OCI-LY1 (cell line): ENCODE measurements around the gene LIMD2.

Experiments used
- H2AFZ ChIP-seq: fragments of 200-600 bp; sonication (generic), shearing (Covaris generic); 2 replicates; pipeline ENCODE4 v1.6.0; 2014; ENCODE audit warnings: antibody characterized with exemption, mild to moderate bottlenecking, low read length
- H3F3A ChIP-seq: fragments of 200-600 bp; sonication (generic), shearing (Covaris generic); 2 replicates; pipeline ENCODE4 v1.6.0; 2014; ENCODE audit warnings: mild to moderate bottlenecking, antibody characterized with exemption, low read length, moderate library complexity; ENCODE audit not compliant: insufficient read depth
- H3K27ac ChIP-seq: fragments of 200-600 bp; sonication (generic); 2 replicates; pipeline ENCODE4 v1.5.1; 2014; ENCODE audit warnings: low read length, mixed run types, mild to moderate bottlenecking, low read depth; ENCODE audit not compliant: poor library complexity, severe bottlenecking
- H3K27me3 ChIP-seq: fragments of 200-600 bp; sonication (generic); 2 replicates; pipeline ENCODE4 v1.6.0; 2014; ENCODE audit warnings: antibody characterized with exemption, mild to moderate bottlenecking, low read length, moderate library complexity; ENCODE audit not compliant: insufficient read depth
- H3K36me3 ChIP-seq: fragments of 200-600 bp; sonication (generic); 2 replicates; pipeline ENCODE4 v1.6.1; 2014; ENCODE audit warnings: mild to moderate bottlenecking, antibody characterized with exemption, low read length, moderate library complexity, mixed read lengths; ENCODE audit not compliant: insufficient read depth
- H3K4me1 ChIP-seq: fragments of 200-600 bp; sonication (generic); 2 replicates; pipeline ENCODE4 v1.5.1; 2014; ENCODE audit warnings: mild to moderate bottlenecking, low read length, moderate library complexity; ENCODE audit not compliant: insufficient read depth, severe bottlenecking
- H3K4me2 ChIP-seq: fragments of 200-600 bp; sonication (generic), shearing (Covaris generic); 2 replicates; pipeline ENCODE4 v1.6.1; 2014; ENCODE audit warnings: low read length
- H3K4me3 ChIP-seq: fragments of 200-600 bp; sonication (generic); 2 replicates; pipeline ENCODE4 v1.5.1; 2014; ENCODE audit warnings: low read length, low read depth, mild to moderate bottlenecking, mixed read lengths; ENCODE audit not compliant: poor library complexity, severe bottlenecking
- H3K79me2 ChIP-seq: fragments of 200-600 bp; shearing (Covaris generic); 2 replicates; pipeline ENCODE4 v1.6.1; 2016; ENCODE audit warnings: mixed run types, low read length, mixed read lengths; ENCODE audit not compliant: insufficient read depth
- H3K9ac ChIP-seq: fragments of 200-600 bp; sonication (generic), shearing (Covaris generic); 2 replicates; pipeline ENCODE4 v1.6.1; 2014; ENCODE audit warnings: mild to moderate bottlenecking, low read length, mixed read lengths
- H3K9me2 ChIP-seq: fragments of 200-600 bp; sonication (generic), shearing (Covaris generic); 2 replicates; pipeline ENCODE4 v1.6.1; 2014; ENCODE audit warnings: low read depth, mild to moderate bottlenecking, low read length, mixed read lengths
- H3K9me3 ChIP-seq: fragments of 200-600 bp; shearing (Covaris generic); 2 replicates; pipeline ENCODE4 v1.6.1; 2014; ENCODE audit warnings: low read length, mixed read lengths
- H4K20me1 ChIP-seq: fragments of 200-600 bp; sonication (generic), shearing (Covaris generic); 2 replicates; pipeline ENCODE4 v1.6.0; 2016; ENCODE audit warnings: mild to moderate bottlenecking, low read length; ENCODE audit not compliant: insufficient read depth
- CTCF ChIP-seq: fragments of 200-600 bp; sonication (generic), shearing (Covaris generic); IDR thresholded peaks from 2 replicates; pipeline ENCODE4 v1.5.1; 2017; ENCODE audit warnings: mild to moderate bottlenecking, antibody characterized with exemption, low read length, moderate library complexity, mixed read lengths
- EZH2 ChIP-seq: fragments of 200-600 bp; sonication (generic), shearing (Covaris generic); IDR thresholded peaks from 2 replicates; pipeline ENCODE4 v1.8.0; 2017; ENCODE audit warnings: borderline replicate concordance, mixed run types, mild to moderate bottlenecking, antibody characterized with exemption, low read length, moderate library complexity, mixed read lengths

The LIMD2 gene

GRCh38 chr17:63718988-63719387, 19.1 kb upstream of the LIMD2 start:
- H3K27ac ChIP-seq = no peak overlapping the region
- H3F3A ChIP-seq = no peaks in the 10 kb centered on the region
- H3K9ac ChIP-seq = no peak overlapping the region
- H3K27me3 ChIP-seq = no peaks in the 10 kb centered on the region
- no peaks in the 10 kb centered on the region for H4K20me1 ChIP-seq
- H3K9me2 ChIP-seq = no peaks in the 10 kb centered on the region
- no peak overlapping the region for H2AFZ ChIP-seq
- TF ChIP-seq CTCF (no peak), EZH2 (no peak)
- no peaks in the 10 kb centered on the region for H3K4me1 ChIP-seq
- no peak overlapping the region for H3K4me2 ChIP-seq
- no peaks in the 10 kb centered on the region for H3K79me2 ChIP-seq
- H3K9me3 ChIP-seq = no peaks in the 10 kb centered on the region
- peaks cover 19% of the 10 kb centered on the region; the same call in 1 of the 2 replicates for H3K36me3 ChIP-seq
- no peak overlapping the region for H3K4me3 ChIP-seq

DNA sequence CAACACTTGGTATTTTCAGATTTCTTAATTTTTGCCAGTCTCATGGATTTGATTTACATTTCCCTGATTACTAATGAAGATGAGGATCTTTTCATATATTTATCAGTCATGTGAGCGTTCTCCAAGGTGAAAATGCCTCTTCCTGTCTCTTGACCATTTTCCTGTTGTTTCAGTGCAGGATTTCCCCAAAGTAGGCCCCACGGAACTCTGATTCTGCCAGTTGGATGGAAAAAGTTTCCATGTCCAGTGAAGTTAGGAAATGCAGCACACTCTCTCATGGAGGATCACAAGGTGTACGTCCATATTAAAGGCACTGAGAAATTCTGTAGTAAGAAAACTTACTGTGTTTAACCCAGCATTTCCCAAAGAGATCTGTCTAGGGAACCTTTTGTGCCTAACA, 16.5 kb upstream of the LIMD2 start:
- no peaks in the 10 kb centered on the region for H3K4me1 ChIP-seq
- no peaks in the 10 kb centered on the region for H3F3A ChIP-seq
- no peak overlapping the region for H3K4me3 ChIP-seq
- H3K9me2 ChIP-seq = no peaks in the 10 kb centered on the region
- peaks cover 22% of the 10 kb centered on the region; the same call in 1 of the 2 replicates for H3K36me3 ChIP-seq
- H3K9me3 ChIP-seq = no peaks in the 10 kb centered on the region
- H3K9ac ChIP-seq = no peak overlapping the region
- H4K20me1 ChIP-seq = no peaks in the 10 kb centered on the region
- TF ChIP-seq CTCF = no peak
- TF ChIP-seq EZH2 = no peak
- H3K27me3 ChIP-seq = no peaks in the 10 kb centered on the region
- H3K79me2 ChIP-seq = no peaks in the 10 kb centered on the region
- H3K27ac ChIP-seq = no peak overlapping the region
- H2AFZ ChIP-seq = no peak overlapping the region
- H3K4me2 ChIP-seq = no peak overlapping the region

GRCh38 chr17:63714550-63715277, 14.8 kb upstream of the LIMD2 start:
- TF ChIP-seq CTCF = no peak
- TF ChIP-seq EZH2 = no peak
- Histone ChIP-seq H3K36me3 (peaks cover 30% of the 10 kb centered on the region; the same call in 1 of the 2 replicates), H3K4me2 (no peak overlapping the region), H3F3A (no peaks in the 10 kb centered on the region), H3K4me3 (no peak overlapping the region), H3K4me1 (no peaks in the 10 kb centered on the region), H3K9me3 (no peaks in the 10 kb centered on the region), H3K79me2 (no peaks in the 10 kb centered on the region), H3K27me3 (no peaks in the 10 kb centered on the region), H3K9ac (no peak overlapping the region), H3K9me2 (no peaks in the 10 kb centered on the region), H4K20me1 (no peaks in the 10 kb centered on the region), H3K27ac (no peak overlapping the region), H2AFZ (no peak overlapping the region)
